ENCODE measurements around the gene TRIM62.

The TRIM62 gene

DNA sequence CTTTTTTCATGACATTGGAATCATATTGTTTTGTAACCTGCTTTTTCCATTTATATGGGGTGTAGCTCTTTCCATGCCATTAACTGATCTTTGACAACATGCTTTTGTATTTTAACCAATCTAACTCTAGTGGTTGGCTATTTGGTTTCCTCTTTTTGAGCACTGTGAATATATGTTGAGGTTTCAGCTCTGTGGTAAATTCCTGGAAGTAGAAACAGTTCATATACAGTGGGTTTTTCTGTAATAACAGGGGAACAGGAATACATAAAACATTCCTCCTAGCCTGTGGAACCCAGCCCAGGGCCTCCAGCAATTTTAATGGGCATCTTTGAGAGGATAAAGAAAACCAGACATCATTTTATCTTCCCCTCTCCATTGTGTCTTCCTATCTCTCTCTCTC is 83.5 kb downstream of the TRIM62 start:
- H3K27me3 ChIP-seq (ENCODE audit: insufficient read depth, low read length), result no peaks in the 10 kb centered on the region
- no peak overlapping the region for H2AFZ ChIP-seq (ENCODE audit: insufficient read depth, low read length, poor library complexity)
- H2BK5ac ChIP-seq (ENCODE audit: low read depth, low read length, poor library complexity), result no peak overlapping the region
- no peak for DNase-seq
- no peak overlapping the region for H3K9ac ChIP-seq (ENCODE audit: low read length)
- H2BK12ac ChIP-seq (ENCODE audit: low read length), result no peak overlapping the region
- H2AK5ac ChIP-seq (ENCODE audit: low read length), result no peak overlapping the region
- no peak overlapping the region for H4K8ac ChIP-seq (ENCODE audit: low read depth, low read length)
- H3K4me3 ChIP-seq (ENCODE audit: low read depth, low read length), result no peak overlapping the region
- no peak overlapping the region for H3K27ac ChIP-seq (ENCODE audit: low read depth, low read length)
- peaks cover 2% of the 10 kb centered on the region for H3K79me1 ChIP-seq (ENCODE audit: low read length)
- no peak overlapping the region for H3K4me2 ChIP-seq (ENCODE audit: low read length)
- H3K79me2 ChIP-seq (ENCODE audit: control insufficient read depth, insufficient read depth, low read length, poor library complexity), result no peaks in the 10 kb centered on the region
- H3K18ac ChIP-seq (ENCODE audit: low read length), result no peak overlapping the region
- H2BK120ac ChIP-seq (ENCODE audit: insufficient read depth, low read length, poor library complexity), result no peak overlapping the region
- H3K9me3 ChIP-seq (ENCODE audit: insufficient read depth, low read depth, low read length), result no peaks in the 10 kb centered on the region
- H4K12ac ChIP-seq (ENCODE audit: low read depth, low read length), result no peak overlapping the region
- no peak overlapping the region for H4K91ac ChIP-seq (ENCODE audit: low read depth, low read length)
- peaks cover 6 to 10% of the 10 kb centered on the region in 2 experiments for H3K4me1 ChIP-seq (ENCODE audit: control insufficient read depth in 1 of 2, insufficient read depth in 2 of 2, low read length in 2 of 2)
- no peak overlapping the region for H3K14ac ChIP-seq (ENCODE audit: low read length)
- H3K23ac ChIP-seq (ENCODE audit: low read length), result no peak overlapping the region
- no peak overlapping the region for H3K4ac ChIP-seq (ENCODE audit: low read depth, low read length)
- H3K36me3 ChIP-seq (ENCODE audit: control insufficient read depth in 1 of 2, insufficient read depth in 2 of 2, low read length in 2 of 2), result peaks cover 3 to 6% of the 10 kb centered on the region in 2 experiments

DNA sequence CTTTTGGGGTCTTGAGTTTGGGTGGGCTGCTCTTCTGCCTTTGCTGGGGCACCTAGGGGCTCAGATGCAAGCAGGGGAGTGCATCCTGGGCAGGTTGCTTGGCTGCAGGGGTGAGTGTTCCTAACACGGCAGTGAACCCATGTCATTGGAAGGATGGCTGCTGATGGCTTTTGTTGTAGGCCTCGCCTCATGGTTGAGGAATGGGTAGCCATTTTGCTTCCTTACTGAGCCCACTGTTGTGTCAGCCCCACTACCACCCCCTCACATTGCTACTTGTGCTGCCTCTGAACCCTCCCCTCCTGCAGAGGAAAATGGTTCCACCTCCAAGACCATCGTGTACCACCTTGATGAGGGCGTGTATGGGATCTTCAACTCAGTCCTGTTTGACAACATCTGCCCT is 84.1 kb downstream of the TRIM62 start:
- Histone ChIP-seq H4K91ac (ENCODE audit: low read depth, low read length) (no peak overlapping the region), H3K27me3 (ENCODE audit: insufficient read depth, low read length) (no peaks in the 10 kb centered on the region)

DNA sequence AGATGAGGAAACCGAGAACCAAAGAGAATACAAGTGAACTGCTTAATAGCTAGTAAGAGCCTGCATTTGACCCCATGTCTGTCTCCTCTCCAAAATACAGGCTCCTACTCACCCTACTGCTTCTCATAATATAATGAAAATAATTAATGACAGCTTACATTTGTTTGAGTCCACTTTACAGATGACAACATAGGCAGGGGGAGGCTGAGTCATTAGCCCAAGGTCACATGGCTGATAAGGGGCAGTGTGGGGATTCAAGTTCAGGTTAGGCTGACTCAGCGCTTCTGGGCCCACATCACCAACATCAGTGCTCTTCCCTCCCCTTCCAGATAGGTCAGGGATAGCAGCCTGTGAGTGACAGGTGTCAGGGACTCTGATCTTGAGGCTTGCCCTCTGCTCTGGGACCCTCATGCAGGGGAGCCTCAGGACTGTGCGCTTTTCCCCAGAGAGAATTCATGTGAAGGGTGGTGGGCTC is 84.7 kb downstream of the TRIM62 start:
- DNase-seq, result peak; percentile 58 to 67
- H3K9me3 ChIP-seq (ENCODE audit: insufficient read depth, low read depth, low read length), result no peaks in the 10 kb centered on the region
- peaks cover 6 to 10% of the 10 kb centered on the region in 2 experiments for H3K4me1 ChIP-seq (ENCODE audit: control insufficient read depth in 1 of 2, insufficient read depth in 2 of 2, low read length in 2 of 2)
- H4K91ac ChIP-seq (ENCODE audit: low read depth, low read length), result no peak overlapping the region
- no peak overlapping the region for H2BK5ac ChIP-seq (ENCODE audit: low read depth, low read length, poor library complexity)
- H3K79me1 ChIP-seq (ENCODE audit: low read length), result peaks cover 2% of the 10 kb centered on the region
- WGBS (ENCODE audit: extremely low coverage, insufficient coverage, insufficient read length), result no CpG with 5 or more reads among the region's 3 CpGs
- H3K9ac ChIP-seq (ENCODE audit: low read length), result no peak overlapping the region
- H3K4me3 ChIP-seq (ENCODE audit: low read depth, low read length), result no peak overlapping the region
- H2AK5ac ChIP-seq (ENCODE audit: low read length), result no peak overlapping the region
- H4K12ac ChIP-seq (ENCODE audit: low read depth, low read length), result no peak overlapping the region
- no peak overlapping the region for H3K14ac ChIP-seq (ENCODE audit: low read length)
- no peak overlapping the region for H3K4me2 ChIP-seq (ENCODE audit: low read length)
- no peak overlapping the region for H2BK120ac ChIP-seq (ENCODE audit: insufficient read depth, low read length, poor library complexity)
- no peak overlapping the region for H3K18ac ChIP-seq (ENCODE audit: low read length)
- no peak overlapping the region for H2AFZ ChIP-seq (ENCODE audit: insufficient read depth, low read length, poor library complexity)
- no peak overlapping the region for H2BK12ac ChIP-seq (ENCODE audit: low read length)
- H3K4ac ChIP-seq (ENCODE audit: low read depth, low read length), result no peak overlapping the region
- H3K27me3 ChIP-seq (ENCODE audit: insufficient read depth, low read length), result no peaks in the 10 kb centered on the region
- no peaks in the 10 kb centered on the region for H3K79me2 ChIP-seq (ENCODE audit: control insufficient read depth, insufficient read depth, low read length, poor library complexity)
- H3K36me3 ChIP-seq (ENCODE audit: control insufficient read depth in 1 of 2, insufficient read depth in 2 of 2, low read length in 2 of 2), result peaks cover 3 to 6% of the 10 kb centered on the region in 2 experiments
- H4K8ac ChIP-seq (ENCODE audit: low read depth, low read length), result no peak overlapping the region
- H3K23ac ChIP-seq (ENCODE audit: low read length), result no peak overlapping the region
- H3K27ac ChIP-seq (ENCODE audit: low read depth, low read length), result no peak overlapping the region

More for the DNA sequence above, 84.1 kb downstream of the TRIM62 start:
- no peak overlapping the region for H2BK12ac ChIP-seq (ENCODE audit: low read length)
- H2AK5ac ChIP-seq (ENCODE audit: low read length), result no peak overlapping the region
- no peak overlapping the region for H4K8ac ChIP-seq (ENCODE audit: low read depth, low read length)
- H3K18ac ChIP-seq (ENCODE audit: low read length), result no peak overlapping the region
- no peak overlapping the region for H3K9ac ChIP-seq (ENCODE audit: low read length)
- WGBS (ENCODE audit: extremely low coverage, insufficient coverage, insufficient read length), result no CpG with 5 or more reads among the region's 4 CpGs
- peaks cover 6 to 10% of the 10 kb centered on the region in 2 experiments for H3K4me1 ChIP-seq (ENCODE audit: control insufficient read depth in 1 of 2, insufficient read depth in 2 of 2, low read length in 2 of 2)
- no peak overlapping the region for H3K27ac ChIP-seq (ENCODE audit: low read depth, low read length)
- no peak overlapping the region for H3K14ac ChIP-seq (ENCODE audit: low read length)
- H3K4ac ChIP-seq (ENCODE audit: low read depth, low read length), result no peak overlapping the region
- no peak for DNase-seq
- H3K23ac ChIP-seq (ENCODE audit: low read length), result no peak overlapping the region
- H3K79me2 ChIP-seq (ENCODE audit: control insufficient read depth, insufficient read depth, low read length, poor library complexity), result no peaks in the 10 kb centered on the region
- H3K9me3 ChIP-seq (ENCODE audit: insufficient read depth, low read depth, low read length), result no peaks in the 10 kb centered on the region
- H3K36me3 ChIP-seq (ENCODE audit: control insufficient read depth in 1 of 2, insufficient read depth in 2 of 2, low read length in 2 of 2), result peaks cover 3 to 6% of the 10 kb centered on the region in 2 experiments
- H3K4me3 ChIP-seq (ENCODE audit: low read depth, low read length), result no peak overlapping the region
- H4K12ac ChIP-seq (ENCODE audit: low read depth, low read length), result no peak overlapping the region
- no peak overlapping the region for H2BK5ac ChIP-seq (ENCODE audit: low read depth, low read length, poor library complexity)
- H2BK120ac ChIP-seq (ENCODE audit: insufficient read depth, low read length, poor library complexity), result no peak overlapping the region
- peaks cover 2% of the 10 kb centered on the region for H3K79me1 ChIP-seq (ENCODE audit: low read length)
- H2AFZ ChIP-seq (ENCODE audit: insufficient read depth, low read length, poor library complexity), result no peak overlapping the region
- H3K4me2 ChIP-seq (ENCODE audit: low read length), result no peak overlapping the region

DNA sequence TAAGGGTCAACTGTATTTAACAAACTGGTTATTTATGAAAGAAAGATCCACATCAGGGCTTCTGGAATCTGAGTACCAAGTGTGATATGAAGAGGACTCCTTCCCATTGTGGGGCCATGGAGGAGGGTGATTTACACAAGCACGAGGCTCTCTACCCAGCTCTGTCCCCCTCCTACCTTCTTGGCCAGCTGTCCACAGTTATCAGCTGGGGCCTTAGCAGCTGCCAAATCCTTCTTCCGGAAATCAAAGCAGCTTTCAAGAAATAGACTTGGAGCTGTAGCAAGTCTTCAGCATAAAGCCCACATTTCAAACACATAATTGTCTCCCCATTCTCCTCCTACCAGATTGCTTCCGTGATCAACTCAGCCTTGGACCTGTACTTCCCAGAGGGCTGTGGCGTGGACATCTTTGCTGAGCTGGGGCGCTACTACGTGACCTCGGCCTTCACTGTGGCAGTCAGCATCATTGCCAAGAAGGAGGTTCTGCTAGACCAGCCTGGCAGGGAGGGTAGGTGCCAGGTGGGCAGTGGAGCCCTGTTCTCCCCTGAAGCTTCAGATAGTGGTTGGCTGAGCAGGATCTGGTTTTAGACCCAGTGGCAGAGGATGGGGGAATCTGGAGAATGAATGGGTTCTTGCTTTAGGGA is 85.4 kb downstream of the TRIM62 start:
- no peak overlapping the region for H4K91ac ChIP-seq (ENCODE audit: low read depth, low read length)
- no peak overlapping the region for H2AK5ac ChIP-seq (ENCODE audit: low read length)
- H2BK120ac ChIP-seq (ENCODE audit: insufficient read depth, low read length, poor library complexity), result no peak overlapping the region
- H3K79me1 ChIP-seq (ENCODE audit: low read length), result peaks cover 2% of the 10 kb centered on the region
- no peak overlapping the region for H3K9ac ChIP-seq (ENCODE audit: low read length)
- H2BK12ac ChIP-seq (ENCODE audit: low read length), result no peak overlapping the region
- no CpG with 5 or more reads among the region's 7 CpGs for WGBS (ENCODE audit: extremely low coverage, insufficient coverage, insufficient read length)
- no peak overlapping the region for H3K27ac ChIP-seq (ENCODE audit: low read depth, low read length)
- no peak overlapping the region for H3K4me3 ChIP-seq (ENCODE audit: low read depth, low read length)
- no peak overlapping the region for H4K12ac ChIP-seq (ENCODE audit: low read depth, low read length)
- no peak overlapping the region for H2AFZ ChIP-seq (ENCODE audit: insufficient read depth, low read length, poor library complexity)
- no peak overlapping the region for H3K18ac ChIP-seq (ENCODE audit: low read length)
- H3K9me3 ChIP-seq (ENCODE audit: insufficient read depth, low read depth, low read length), result no peaks in the 10 kb centered on the region
- H3K23ac ChIP-seq (ENCODE audit: low read length), result no peak overlapping the region
- peaks cover 3 to 6% of the 10 kb centered on the region in 2 experiments for H3K36me3 ChIP-seq (ENCODE audit: control insufficient read depth in 1 of 2, insufficient read depth in 2 of 2, low read length in 2 of 2)
- no peaks in the 10 kb centered on the region for H3K79me2 ChIP-seq (ENCODE audit: control insufficient read depth, insufficient read depth, low read length, poor library complexity)
- H3K4me1 ChIP-seq (ENCODE audit: control insufficient read depth in 1 of 2, insufficient read depth in 2 of 2, low read length in 2 of 2), result peaks cover 6 to 10% of the 10 kb centered on the region in 2 experiments
- no peaks in the 10 kb centered on the region for H3K27me3 ChIP-seq (ENCODE audit: insufficient read depth, low read length)
- H3K4me2 ChIP-seq (ENCODE audit: low read length), result no peak overlapping the region
- no peak overlapping the region for H3K14ac ChIP-seq (ENCODE audit: low read length)
- no peak overlapping the region for H3K4ac ChIP-seq (ENCODE audit: low read depth, low read length)
- no peak overlapping the region for H4K8ac ChIP-seq (ENCODE audit: low read depth, low read length)
- H2BK5ac ChIP-seq (ENCODE audit: low read depth, low read length, poor library complexity), result no peak overlapping the region
- no peak for DNase-seq

All from trophoblast cell (in vitro differentiated cells and primary cell).